Memory B cell (primary cell): ENCODE results near the gene LCOR.
"Not testable (repeated sequence)": the region's sequence is repeated elsewhere in the genome, so short reads cannot be mapped to it uniquely, and the experiment has no call there.

Experiments used
- ATAC-seq: fragments of 150-1000 bp; cut with Tn5 transposase; 2 replicates; pipeline ENCODE4 v1.10.0; 2021; ENCODE audit warnings: low read depth, mild to moderate bottlenecking, moderate library complexity
- DNase-seq, 2 donors: peaks; one replicate each; pipeline ENCODE4 v3.0.0; 2022; ENCODE audit warnings: low spot score in 2 of 2
- H3K27ac Mint-ChIP-seq: one replicate; pipeline ENCODE4 v1.8.0; 2022; ENCODE audit warnings: mild to moderate bottlenecking, moderate library complexity, mixed read lengths
- H3K27me3 Mint-ChIP-seq: one replicate; pipeline ENCODE4 v1.8.0; 2022; ENCODE audit warnings: mixed read lengths
- H3K36me3 Mint-ChIP-seq: one replicate; pipeline ENCODE4 v1.8.0; 2022; ENCODE audit warnings: mild to moderate bottlenecking, mixed read lengths
- H3K4me1 Mint-ChIP-seq: one replicate; pipeline ENCODE4 v1.8.0; 2022; ENCODE audit warnings: mixed read lengths
- H3K4me3 Mint-ChIP-seq: one replicate; pipeline ENCODE4 v1.8.0; 2022; ENCODE audit warnings: mild to moderate bottlenecking, moderate library complexity, mixed read lengths
- H3K9me3 Mint-ChIP-seq: one replicate; pipeline ENCODE4 v1.8.0; 2022; ENCODE audit warnings: mixed read lengths

Gene LCOR

GRCh38 chr10:97031459-97031858 is 199.4 kb downstream of the LCOR start:
- ATAC-seq = no peak
- no peak for DNase-seq
- Mint-ChIP-seq H3K36me3 (no peaks in the 10 kb centered on the region), H3K27ac (no peak overlapping the region), H3K4me3 (no peak overlapping the region), H3K27me3 (peaks cover 14% of the 10 kb centered on the region), H3K9me3 (no peaks in the 10 kb centered on the region), H3K4me1 (no peaks in the 10 kb centered on the region)

GRCh38 chr10:97032624-97033023 is 200.5 kb downstream of the LCOR start:
- H3K4me3 Mint-ChIP-seq = no peak overlapping the region
- no peaks in the 10 kb centered on the region for H3K9me3 Mint-ChIP-seq
- ATAC-seq = no peak
- peaks cover 4% of the 10 kb centered on the region for H3K4me1 Mint-ChIP-seq
- peaks cover 14% of the 10 kb centered on the region for H3K27me3 Mint-ChIP-seq
- no peak overlapping the region for H3K27ac Mint-ChIP-seq
- DNase-seq = no peak
- no peaks in the 10 kb centered on the region for H3K36me3 Mint-ChIP-seq

- H3K27ac Mint-ChIP-seq, H3K9me3 Mint-ChIP-seq: not testable (repeated sequence)
These were observed 201.7 kb downstream of the LCOR start for GRCh38 chr10:97033841-97034240.

GRCh38 chr10:97034301-97034700 is 202.2 kb downstream of the LCOR start:
- Mint-ChIP-seq H3K9me3 (no peaks in the 10 kb centered on the region), H3K36me3 (no peaks in the 10 kb centered on the region), H3K4me1 (peaks cover 11% of the 10 kb centered on the region), H3K4me3 (no peak overlapping the region), H3K27me3 (peaks cover 12% of the 10 kb centered on the region), H3K27ac (no peak overlapping the region)
- no peak for ATAC-seq
- DNase-seq = no peak

More at GRCh38 chr10:97033841-97034240, 201.7 kb downstream of the LCOR start:
- Mint-ChIP-seq H3K27me3 (peaks cover 12% of the 10 kb centered on the region), H3K4me1 (peaks cover 11% of the 10 kb centered on the region)
- H3K36me3 Mint-ChIP-seq, H3K4me3 Mint-ChIP-seq, DNase-seq, ATAC-seq: not testable (repeated sequence)

GRCh38 chr10:97034958-97035769 is 203.1 kb downstream of the LCOR start:
- no peak for DNase-seq
- Mint-ChIP-seq H3K4me1 (peaks cover 11% of the 10 kb centered on the region), H3K36me3 (no peaks in the 10 kb centered on the region), H3K27ac (no peak overlapping the region), H3K4me3 (no peak overlapping the region), H3K27me3 (peaks cover 12% of the 10 kb centered on the region), H3K9me3 (no peaks in the 10 kb centered on the region)
- no peak for ATAC-seq

- H3K4me1 Mint-ChIP-seq = peaks cover 11% of the 10 kb centered on the region
- no peaks in the 10 kb centered on the region for H3K9me3 Mint-ChIP-seq
- peak overlapping the region; percentile 67 for H3K4me3 Mint-ChIP-seq
- peak overlapping the region; percentile 15 for H3K27ac Mint-ChIP-seq
- H3K36me3 Mint-ChIP-seq = no peaks in the 10 kb centered on the region
- DNase-seq (peak; percentile 69 to 75), ATAC-seq (peak; percentile 89)
- peaks cover 11% of the 10 kb centered on the region for H3K27me3 Mint-ChIP-seq
These were observed 205.6 kb downstream of the LCOR start for GRCh38 chr10:97037365-97038361.

- peak overlapping the region; percentile 67 for H3K4me3 Mint-ChIP-seq
- H3K9me3 Mint-ChIP-seq = no peaks in the 10 kb centered on the region
- H3K36me3 Mint-ChIP-seq = no peaks in the 10 kb centered on the region
- DNase-seq (no peak), ATAC-seq (no peak)
- H3K4me1 Mint-ChIP-seq = peaks cover 11% of the 10 kb centered on the region
- peaks cover 11% of the 10 kb centered on the region for H3K27me3 Mint-ChIP-seq
- no peak overlapping the region for H3K27ac Mint-ChIP-seq
These were observed 206.6 kb downstream of the LCOR start for GRCh38 chr10:97038688-97039087.

- H3K9me3 Mint-ChIP-seq = peaks cover 2% of the 10 kb centered on the region
- H3K4me3 Mint-ChIP-seq = no peak overlapping the region
- no peak overlapping the region for H3K27ac Mint-ChIP-seq
- no peak for ATAC-seq
- H3K27me3 Mint-ChIP-seq = peaks cover 11% of the 10 kb centered on the region
- H3K4me1 Mint-ChIP-seq = peaks cover 11% of the 10 kb centered on the region
- H3K36me3 Mint-ChIP-seq = no peaks in the 10 kb centered on the region
- DNase-seq = no peak
These were observed 207.6 kb downstream of the LCOR start for GRCh38 chr10:97039538-97040247.

GRCh38 chr10:97040248-97040584 is 208.1 kb downstream of the LCOR start:
- peaks cover 11% of the 10 kb centered on the region for H3K4me1 Mint-ChIP-seq

GRCh38 chr10:97040706-97041105 is 208.6 kb downstream of the LCOR start:
- Mint-ChIP-seq H3K36me3 (no peaks in the 10 kb centered on the region), H3K27me3 (peaks cover 5% of the 10 kb centered on the region), H3K4me1 (peaks cover 11% of the 10 kb centered on the region), H3K4me3 (no peak overlapping the region), H3K9me3 (peaks cover 2% of the 10 kb centered on the region), H3K27ac (no peak overlapping the region)
- DNase-seq = no peak
- no peak for ATAC-seq

More at GRCh38 chr10:97040248-97040584, 208.1 kb downstream of the LCOR start:
- ATAC-seq = no peak
- no peak for DNase-seq
- Mint-ChIP-seq H3K4me3 (no peak overlapping the region), H3K9me3 (peaks cover 2% of the 10 kb centered on the region), H3K36me3 (no peaks in the 10 kb centered on the region), H3K27me3 (peaks cover 8% of the 10 kb centered on the region), H3K27ac (no peak overlapping the region)

GRCh38 chr10:97042081-97042480 is 210.0 kb downstream of the LCOR start:
- no peak for ATAC-seq
- peaks cover 11% of the 10 kb centered on the region for H3K4me1 Mint-ChIP-seq
- peaks cover 2% of the 10 kb centered on the region for H3K9me3 Mint-ChIP-seq
- H3K36me3 Mint-ChIP-seq = no peaks in the 10 kb centered on the region
- no peaks in the 10 kb centered on the region for H3K27me3 Mint-ChIP-seq
- H3K4me3 Mint-ChIP-seq = no peak overlapping the region
- no peak overlapping the region for H3K27ac Mint-ChIP-seq
- no peak for DNase-seq

GRCh38 chr10:97042716-97043562 is 210.8 kb downstream of the LCOR start:
- H3K4me3 Mint-ChIP-seq = no peak overlapping the region
- H3K36me3 Mint-ChIP-seq = no peaks in the 10 kb centered on the region

GRCh38 chr10:97043563-97043855 is 211.4 kb downstream of the LCOR start:
- no peak for DNase-seq
- no peaks in the 10 kb centered on the region for H3K36me3 Mint-ChIP-seq
- peaks cover 2% of the 10 kb centered on the region for H3K9me3 Mint-ChIP-seq
- H3K4me1 Mint-ChIP-seq = no peaks in the 10 kb centered on the region
- H3K27me3 Mint-ChIP-seq = peaks cover under 1% of the 10 kb centered on the region
- ATAC-seq = no peak
- no peak overlapping the region for H3K27ac Mint-ChIP-seq
- no peak overlapping the region for H3K4me3 Mint-ChIP-seq

More at GRCh38 chr10:97042716-97043562, 210.8 kb downstream of the LCOR start:
- no peaks in the 10 kb centered on the region for H3K27me3 Mint-ChIP-seq
- H3K9me3 Mint-ChIP-seq = peaks cover 2% of the 10 kb centered on the region
- H3K27ac Mint-ChIP-seq = no peak overlapping the region
- ATAC-seq (no peak), DNase-seq (no peak)
- peaks cover 5% of the 10 kb centered on the region for H3K4me1 Mint-ChIP-seq
